OCI-LY3 (cell line): Measurements from ENCODE around the gene C1QL2.

Experiments
- EZH2phosphoT487 ChIP-seq: fragments of 200-600 bp; shearing (Covaris generic); IDR thresholded peaks from 2 replicates; pipeline ENCODE4 v1.6.1; 2018; ENCODE audit warnings: antibody characterized with exemption, mixed run types, low read depth
- TF ChIP-seq, protein P1 (sequence below): fragments of 200-600, 300-600 bp; sonication (generic); IDR thresholded peaks from 2 replicates; pipeline ENCODE4 v1.5.1; 2014; ENCODE audit warnings: antibody characterized with exemption, low read length, low read depth

- TF ChIP-seq EZH2phosphoT487, result no peak
- TF ChIP-seq, protein P1, sequence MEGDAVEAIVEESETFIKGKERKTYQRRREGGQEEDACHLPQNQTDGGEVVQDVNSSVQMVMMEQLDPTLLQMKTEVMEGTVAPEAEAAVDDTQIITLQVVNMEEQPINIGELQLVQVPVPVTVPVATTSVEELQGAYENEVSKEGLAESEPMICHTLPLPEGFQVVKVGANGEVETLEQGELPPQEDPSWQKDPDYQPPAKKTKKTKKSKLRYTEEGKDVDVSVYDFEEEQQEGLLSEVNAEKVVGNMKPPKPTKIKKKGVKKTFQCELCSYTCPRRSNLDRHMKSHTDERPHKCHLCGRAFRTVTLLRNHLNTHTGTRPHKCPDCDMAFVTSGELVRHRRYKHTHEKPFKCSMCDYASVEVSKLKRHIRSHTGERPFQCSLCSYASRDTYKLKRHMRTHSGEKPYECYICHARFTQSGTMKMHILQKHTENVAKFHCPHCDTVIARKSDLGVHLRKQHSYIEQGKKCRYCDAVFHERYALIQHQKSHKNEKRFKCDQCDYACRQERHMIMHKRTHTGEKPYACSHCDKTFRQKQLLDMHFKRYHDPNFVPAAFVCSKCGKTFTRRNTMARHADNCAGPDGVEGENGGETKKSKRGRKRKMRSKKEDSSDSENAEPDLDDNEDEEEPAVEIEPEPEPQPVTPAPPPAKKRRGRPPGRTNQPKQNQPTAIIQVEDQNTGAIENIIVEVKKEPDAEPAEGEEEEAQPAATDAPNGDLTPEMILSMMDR, result no peak
Measured at GRCh38 chr2:119156891-119157773, 1.4 kb downstream of the C1QL2 start.
